ENCODE measurements around the gene ZNF774.

ZNF774 gene

DNA sequence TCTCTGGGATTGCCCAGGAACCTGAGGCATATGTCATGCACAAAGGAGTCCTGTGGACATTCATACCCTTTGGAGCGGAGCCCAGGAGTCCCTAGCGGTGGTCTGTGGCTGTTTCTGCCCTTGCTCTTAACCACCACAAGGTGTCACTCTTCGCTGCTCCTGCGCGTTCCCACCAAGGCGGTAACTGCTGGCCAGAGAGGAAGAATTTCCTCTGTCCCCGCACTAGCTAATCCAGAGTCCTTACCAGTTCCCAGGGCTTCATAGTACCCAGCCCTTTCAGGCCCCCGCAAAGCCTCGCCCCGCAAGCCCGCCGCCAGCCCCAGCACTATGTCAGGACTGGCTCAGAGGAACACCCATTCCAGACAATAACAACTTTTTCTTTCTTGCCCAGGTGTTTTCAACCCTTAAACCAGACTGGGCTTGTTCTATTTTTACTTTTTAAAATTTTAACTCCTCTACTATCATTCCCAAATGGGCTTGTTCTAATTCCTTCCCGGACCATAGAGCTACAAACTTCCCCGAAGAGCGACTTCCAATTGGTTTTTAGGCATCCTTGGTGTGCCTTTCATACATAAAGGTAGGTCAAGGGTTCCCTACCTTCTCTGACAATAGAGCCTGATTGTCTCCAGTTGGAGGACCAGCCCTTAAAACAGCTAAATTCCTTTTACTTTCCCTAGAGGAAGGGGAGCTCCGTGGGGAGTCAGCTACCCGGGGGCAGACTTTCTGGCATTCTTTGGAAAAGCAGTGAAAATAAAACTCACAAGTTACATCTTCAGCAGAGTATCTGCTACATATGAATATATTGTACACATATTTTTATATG is 31.8 kb upstream of the ZNF774 start:
- TF ChIP-seq SPI1 (IDR thresholded peaks at IDR 0.05; ENCODE audit: low read depth, low read length), result peak; percentile 12; the same call in 1 of the 2 replicates
- no peak for TF ChIP-seq POLR2AphosphoS5 (IDR thresholded peaks at IDR 0.05; ENCODE audit: low read depth, low read length)
- peak; percentile 41; the same call in 1 of the 2 replicates for TF ChIP-seq POU2F2 (IDR thresholded peaks at IDR 0.05; ENCODE audit: low read depth, low read length)
- FAIRE-seq, result peak; percentile 92
- DNase-seq (ENCODE audit: insufficient read length, low spot score), result peak; percentile 68

DNA sequence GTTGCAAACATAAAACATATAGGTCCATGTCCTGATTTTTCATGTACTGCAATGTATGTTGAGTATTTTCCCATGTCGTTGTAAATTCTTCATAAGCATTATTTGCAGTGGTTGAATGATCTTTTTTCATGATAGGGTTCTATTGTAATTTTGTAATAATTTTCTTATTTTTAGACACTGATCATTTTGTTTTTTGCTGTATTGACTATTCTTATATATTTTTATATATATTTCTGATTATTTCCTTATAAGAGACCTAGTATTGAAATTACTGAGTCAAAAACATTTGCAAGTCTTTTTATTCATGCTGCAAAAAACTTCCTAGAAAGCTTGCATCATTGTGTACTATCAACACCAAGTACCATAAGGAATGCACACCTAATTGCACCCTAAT is 31.2 kb upstream of the ZNF774 start:
- TF ChIP-seq POLR2A (IDR thresholded peaks at IDR 0.05; ENCODE audit: low read depth, low read length) (no peak), POU2F2 (IDR thresholded peaks at IDR 0.05; ENCODE audit: low read depth, low read length) (no peak), TAF1 (IDR thresholded peaks at IDR 0.05; ENCODE audit: low read depth, low read length) (no peak)
- DNase-seq (ENCODE audit: insufficient read length, low spot score) (no peak), FAIRE-seq (no peak)

DNA sequence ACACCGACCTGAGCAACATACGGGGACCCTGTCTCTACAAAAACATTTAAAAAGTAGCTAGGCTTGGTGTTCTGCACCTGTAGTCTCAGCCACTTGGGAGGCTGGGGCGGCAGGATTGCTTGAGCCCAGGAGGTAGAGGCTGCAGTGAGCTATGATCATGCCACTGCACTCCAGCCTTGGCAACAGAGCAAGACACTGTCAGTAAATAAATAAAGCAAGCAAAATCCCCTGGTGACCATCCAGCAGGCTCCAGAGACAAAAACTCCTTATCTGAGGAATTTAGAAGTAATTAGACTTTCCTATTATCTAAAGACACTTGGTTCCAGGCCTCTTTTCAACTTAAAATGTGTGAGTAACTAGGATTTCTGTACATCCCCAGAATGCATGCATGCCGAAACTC is 29.5 kb upstream of the ZNF774 start:
- FAIRE-seq, result no peak
- TF ChIP-seq POLR2AphosphoS5 (IDR thresholded peaks at IDR 0.05; ENCODE audit: low read depth, low read length) (no peak), POLR2A (IDR thresholded peaks at IDR 0.05; ENCODE audit: low read depth, low read length) (no peak), TAF1 (IDR thresholded peaks at IDR 0.05; ENCODE audit: low read depth, low read length) (no peak), SPI1 (IDR thresholded peaks at IDR 0.05; ENCODE audit: low read depth, low read length) (no peak), POU2F2 (IDR thresholded peaks at IDR 0.05; ENCODE audit: low read depth, low read length) (no peak), PAX5 (IDR thresholded peaks at IDR 0.05; ENCODE audit: insufficient read depth, low read length, severe bottlenecking) (no peak)

DNA sequence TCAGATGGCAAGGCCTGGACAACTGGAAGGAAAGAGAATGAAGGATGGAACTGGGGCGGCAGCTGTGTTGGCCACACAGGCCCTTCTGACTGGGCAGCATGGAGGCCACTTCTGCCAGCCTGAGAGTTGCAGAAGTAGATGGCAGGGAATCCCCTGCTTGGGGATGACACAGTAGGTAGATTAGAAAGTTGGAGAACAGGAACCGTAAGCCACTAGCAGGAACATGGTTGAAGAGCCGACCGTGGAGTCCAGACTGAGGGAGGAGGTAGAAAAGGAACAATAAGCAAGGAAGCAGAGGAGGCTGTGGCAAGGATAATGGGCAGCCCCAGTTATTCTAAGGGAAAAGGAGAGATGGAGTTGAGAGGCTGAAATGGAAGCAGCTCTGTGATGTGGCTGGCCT is 26.4 kb upstream of the ZNF774 start:
- no peak for DNase-seq (ENCODE audit: insufficient read length, low spot score)
- no peak for TF ChIP-seq POU2F2 (IDR thresholded peaks at IDR 0.05; ENCODE audit: low read depth, low read length)
- no peak for TF ChIP-seq POLR2AphosphoS5 (IDR thresholded peaks at IDR 0.05; ENCODE audit: low read depth, low read length)
- no peak for TF ChIP-seq POLR2A (IDR thresholded peaks at IDR 0.05; ENCODE audit: low read depth, low read length)
- FAIRE-seq, result no peak

More for the DNA sequence above, 29.5 kb upstream of the ZNF774 start:
- no peak for DNase-seq (ENCODE audit: insufficient read length, low spot score)

DNA sequence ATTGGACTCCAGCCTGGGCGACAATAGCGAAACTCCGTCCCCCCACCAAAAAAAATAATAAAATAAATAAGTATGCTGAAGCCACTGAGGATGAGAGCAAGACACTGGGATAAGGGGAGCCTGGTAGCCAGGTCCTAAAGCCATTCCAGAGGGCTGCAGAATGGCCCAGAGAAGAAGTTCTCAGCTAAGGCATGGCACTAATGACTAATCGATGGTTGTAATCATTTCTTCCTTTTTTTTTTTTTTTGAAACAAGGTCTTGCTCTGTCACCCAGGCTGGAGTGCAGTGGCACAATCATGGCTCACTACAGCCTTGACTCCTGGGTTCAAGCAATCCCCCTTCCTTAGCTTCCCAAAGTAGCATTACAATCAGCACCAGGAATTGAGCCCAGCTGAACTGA is 25.6 kb upstream of the ZNF774 start:
- no peak for DNase-seq (ENCODE audit: insufficient read length, low spot score)
- TF ChIP-seq PAX5 (IDR thresholded peaks at IDR 0.05; ENCODE audit: insufficient read depth, low read length, severe bottlenecking) (no peak), POLR2AphosphoS5 (IDR thresholded peaks at IDR 0.05; ENCODE audit: low read depth, low read length) (no peak), SPI1 (IDR thresholded peaks at IDR 0.05; ENCODE audit: low read depth, low read length) (no peak), POU2F2 (IDR thresholded peaks at IDR 0.05; ENCODE audit: low read depth, low read length) (no peak), TAF1 (IDR thresholded peaks at IDR 0.05; ENCODE audit: low read depth, low read length) (no peak), POLR2A (IDR thresholded peaks at IDR 0.05; ENCODE audit: low read depth, low read length) (no peak)
- no peak for FAIRE-seq

DNA sequence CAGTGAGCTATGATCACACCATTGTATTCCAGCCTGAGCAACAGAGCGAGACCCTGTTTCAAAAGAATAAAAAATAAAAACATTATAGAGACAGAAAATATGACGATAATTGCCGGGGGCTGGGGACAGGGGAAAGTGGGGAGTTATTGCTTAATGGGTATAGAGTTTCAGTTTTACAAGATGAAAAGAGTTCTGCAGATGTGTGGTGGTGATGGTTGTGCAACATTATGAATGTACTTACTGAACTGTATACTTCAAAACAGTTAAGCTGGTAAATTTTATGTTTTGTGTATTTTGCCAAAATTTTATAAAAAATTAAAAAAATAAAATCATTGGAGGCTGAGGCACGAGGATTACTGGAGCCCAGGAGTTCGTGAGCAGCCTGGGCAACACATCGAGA is 24.8 kb upstream of the ZNF774 start:
- no peak for DNase-seq (ENCODE audit: insufficient read length, low spot score)
- no peak for FAIRE-seq
- TF ChIP-seq SPI1 (IDR thresholded peaks at IDR 0.05; ENCODE audit: low read depth, low read length) (no peak), TAF1 (IDR thresholded peaks at IDR 0.05; ENCODE audit: low read depth, low read length) (no peak), PAX5 (IDR thresholded peaks at IDR 0.05; ENCODE audit: insufficient read depth, low read length, severe bottlenecking) (no peak), POU2F2 (IDR thresholded peaks at IDR 0.05; ENCODE audit: low read depth, low read length) (no peak), POLR2A (IDR thresholded peaks at IDR 0.05; ENCODE audit: low read depth, low read length) (no peak), POLR2AphosphoS5 (IDR thresholded peaks at IDR 0.05; ENCODE audit: low read depth, low read length) (no peak)

DNA sequence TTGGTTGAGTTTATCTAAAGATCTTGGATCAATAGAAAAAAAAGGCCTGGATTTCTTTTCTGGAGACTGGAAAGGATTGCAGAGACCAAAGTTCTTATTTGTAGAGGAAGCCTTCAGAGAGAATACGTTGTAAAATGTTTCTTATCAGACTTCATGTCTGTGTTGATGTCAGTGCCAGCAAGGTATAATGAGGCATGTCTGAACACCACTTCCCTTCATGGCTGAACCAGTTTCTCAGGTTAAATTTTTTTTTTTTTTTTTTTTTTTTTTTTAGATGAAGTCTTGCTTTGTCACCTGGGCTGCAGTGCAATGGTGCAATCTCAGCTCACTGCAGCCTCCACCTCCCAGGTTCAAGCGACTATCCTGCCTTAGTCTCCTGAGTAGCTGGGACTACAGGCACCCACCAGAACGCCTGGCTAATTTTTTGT is 17.8 kb upstream of the ZNF774 start:
- no peak for TF ChIP-seq SPI1 (IDR thresholded peaks at IDR 0.05; ENCODE audit: low read depth, low read length)
- no peak for TF ChIP-seq PAX5 (IDR thresholded peaks at IDR 0.05; ENCODE audit: insufficient read depth, low read length, severe bottlenecking)
- TF ChIP-seq POU2F2 (IDR thresholded peaks at IDR 0.05; ENCODE audit: low read depth, low read length), result no peak
- no peak for TF ChIP-seq TAF1 (IDR thresholded peaks at IDR 0.05; ENCODE audit: low read depth, low read length)
- TF ChIP-seq POLR2A (IDR thresholded peaks at IDR 0.05; ENCODE audit: low read depth, low read length), result no peak
- no peak for TF ChIP-seq POLR2AphosphoS5 (IDR thresholded peaks at IDR 0.05; ENCODE audit: low read depth, low read length)
- FAIRE-seq (no peak), DNase-seq (ENCODE audit: insufficient read length, low spot score) (no peak)

DNA sequence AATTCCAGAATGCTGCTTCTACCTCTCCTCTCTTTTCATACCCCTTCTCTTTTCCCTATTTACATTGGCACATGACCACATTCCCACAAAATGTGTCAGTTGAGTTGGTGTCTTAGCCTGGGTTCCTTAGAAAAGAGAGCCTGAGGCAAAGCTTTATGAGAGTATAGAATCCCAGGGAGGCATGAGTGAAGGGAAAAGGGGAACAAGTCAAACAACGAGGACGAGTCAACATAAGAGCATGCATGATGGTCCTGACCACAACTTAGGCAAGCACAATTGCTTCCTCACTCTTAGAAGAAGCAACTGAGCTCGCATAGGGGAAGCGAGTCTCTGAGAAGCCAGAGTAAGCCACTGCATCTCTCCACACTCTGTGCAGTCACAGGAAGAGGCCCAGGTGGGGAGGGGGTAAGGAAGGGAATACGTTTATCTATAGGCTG is 15.4 kb upstream of the ZNF774 start:
- no peak for DNase-seq (ENCODE audit: insufficient read length, low spot score)
- peak; percentile 77 for FAIRE-seq
- TF ChIP-seq POLR2AphosphoS5 (IDR thresholded peaks at IDR 0.05; ENCODE audit: low read depth, low read length) (no peak), POU2F2 (IDR thresholded peaks at IDR 0.05; ENCODE audit: low read depth, low read length) (no peak), PAX5 (IDR thresholded peaks at IDR 0.05; ENCODE audit: insufficient read depth, low read length, severe bottlenecking) (no peak), TAF1 (IDR thresholded peaks at IDR 0.05; ENCODE audit: low read depth, low read length) (no peak), POLR2A (IDR thresholded peaks at IDR 0.05; ENCODE audit: low read depth, low read length) (no peak), SPI1 (IDR thresholded peaks at IDR 0.05; ENCODE audit: low read depth, low read length) (no peak)

DNA sequence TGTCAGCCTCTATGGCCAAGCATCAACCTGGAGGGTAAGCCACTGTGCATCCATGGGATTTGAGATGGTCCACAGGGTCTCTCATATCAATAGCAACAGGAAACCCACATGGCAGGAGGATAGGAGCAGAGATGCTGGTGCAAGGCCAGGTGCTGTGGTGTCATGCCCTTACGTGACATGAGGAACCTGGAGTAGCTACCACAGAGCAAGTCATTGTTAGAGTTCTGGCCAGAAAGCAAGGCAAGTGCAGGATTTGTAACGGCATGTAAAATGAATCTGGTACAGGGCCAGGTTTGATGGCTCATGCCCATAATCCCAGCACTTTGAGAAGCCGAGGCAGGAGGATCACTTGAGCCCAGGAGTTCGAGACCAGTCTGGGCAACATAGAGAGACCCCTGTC is 14.8 kb upstream of the ZNF774 start:
- no peak for FAIRE-seq
- no peak for DNase-seq (ENCODE audit: insufficient read length, low spot score)
- TF ChIP-seq TAF1 (IDR thresholded peaks at IDR 0.05; ENCODE audit: low read depth, low read length) (no peak), POLR2AphosphoS5 (IDR thresholded peaks at IDR 0.05; ENCODE audit: low read depth, low read length) (no peak)

DNA sequence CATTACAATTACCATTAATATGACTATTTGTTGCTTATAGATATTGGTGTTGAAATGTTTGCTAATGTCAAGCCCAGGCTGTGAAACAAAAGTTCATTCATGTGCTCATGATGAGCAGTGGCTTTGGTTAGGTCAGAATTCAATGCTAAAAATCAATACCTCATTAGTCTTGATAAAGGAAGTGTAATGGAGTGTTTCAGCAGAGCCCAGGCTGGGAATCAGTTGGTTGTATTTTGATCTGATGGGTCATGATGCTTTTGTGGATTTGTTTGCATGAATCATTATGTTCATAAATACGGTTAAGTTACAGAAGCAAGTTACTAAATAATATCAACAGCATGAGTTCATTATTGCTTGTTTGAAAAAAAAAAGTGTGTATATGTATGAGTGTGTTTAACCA is 13.6 kb upstream of the ZNF774 start:
- TF ChIP-seq POU2F2 (IDR thresholded peaks at IDR 0.05; ENCODE audit: low read depth, low read length) (no peak), POLR2AphosphoS5 (IDR thresholded peaks at IDR 0.05; ENCODE audit: low read depth, low read length) (no peak), SPI1 (IDR thresholded peaks at IDR 0.05; ENCODE audit: low read depth, low read length) (no peak), PAX5 (IDR thresholded peaks at IDR 0.05; ENCODE audit: insufficient read depth, low read length, severe bottlenecking) (no peak), POLR2A (IDR thresholded peaks at IDR 0.05; ENCODE audit: low read depth, low read length) (no peak), TAF1 (IDR thresholded peaks at IDR 0.05; ENCODE audit: low read depth, low read length) (no peak)
- FAIRE-seq (no peak), DNase-seq (ENCODE audit: insufficient read length, low spot score) (no peak)

Measured in GM12891 (cell line).